Choroid plexus epithelial cell (primary cell): ENCODE results near the gene SLC39A1.

Source experiments
- DNase-seq: peaks from one replicate; pipeline ENCODE4 v3.0.0-alpha.2; 2010; ENCODE audit warnings: low read depth
- H3K4me3 ChIP-seq: 2 replicates; pipeline ENCODE4 v1.5.1; 2011; ENCODE audit warnings: low read depth, mild to moderate bottlenecking, control low read depth, low read length, moderate library complexity
- CTCF ChIP-seq: conservative IDR thresholded peaks from 2 replicates; pipeline ENCODE4 v1.5.1; 2011; ENCODE audit warnings: low read depth, mild to moderate bottlenecking, control low read depth, inconsistent platforms, low read length, moderate library complexity

SLC39A1 gene

GRCh38 chr1:153940756-153941155 is 22.6 kb downstream of the SLC39A1 start:
- no peak for DNase-seq
- TF ChIP-seq CTCF: no peak
- H3K4me3 ChIP-seq: no peak overlapping the region

- DNase-seq: no peak
- H3K4me3 ChIP-seq: no peak overlapping the region
- no peak for TF ChIP-seq CTCF
Measured at GRCh38 chr1:153939476-153939875, 23.9 kb downstream of the SLC39A1 start.

- no peak overlapping the region for H3K4me3 ChIP-seq
- DNase-seq: no peak
- TF ChIP-seq CTCF: no peak
Measured at GRCh38 chr1:153938996-153939395, 24.3 kb downstream of the SLC39A1 start.

GRCh38 chr1:153937331-153937730 is 26.0 kb downstream of the SLC39A1 start:
- no peak for TF ChIP-seq CTCF
- no peak overlapping the region for H3K4me3 ChIP-seq
- no peak for DNase-seq

GRCh38 chr1:153936011-153936802 is 27.1 kb downstream of the SLC39A1 start:
- no peak for TF ChIP-seq CTCF
- DNase-seq: no peak
- no peak overlapping the region for H3K4me3 ChIP-seq

GRCh38 chr1:153934746-153935145 is 28.6 kb downstream of the SLC39A1 start:
- H3K4me3 ChIP-seq: no peak overlapping the region
- TF ChIP-seq CTCF: no peak
- DNase-seq: no peak

GRCh38 chr1:153933955-153934354 is 29.4 kb downstream of the SLC39A1 start:
- H3K4me3 ChIP-seq: no peak overlapping the region
- DNase-seq: no peak
- no peak for TF ChIP-seq CTCF
